HG02678 (cell line): Measurements from ENCODE around the gene C17orf107.
A peak's percentile ranks its signal among the peaks of the same experiment; 100 is the strongest.

Experiments
- ATAC-seq: cut with Tn5 transposase; IDR thresholded peaks from one replicate; pipeline ENCODE4 v1.9.1; 2021; ENCODE audit warnings: mild to moderate bottlenecking, moderate library complexity; ENCODE audit not compliant: unreplicated experiment

Gene C17orf107

DNA sequence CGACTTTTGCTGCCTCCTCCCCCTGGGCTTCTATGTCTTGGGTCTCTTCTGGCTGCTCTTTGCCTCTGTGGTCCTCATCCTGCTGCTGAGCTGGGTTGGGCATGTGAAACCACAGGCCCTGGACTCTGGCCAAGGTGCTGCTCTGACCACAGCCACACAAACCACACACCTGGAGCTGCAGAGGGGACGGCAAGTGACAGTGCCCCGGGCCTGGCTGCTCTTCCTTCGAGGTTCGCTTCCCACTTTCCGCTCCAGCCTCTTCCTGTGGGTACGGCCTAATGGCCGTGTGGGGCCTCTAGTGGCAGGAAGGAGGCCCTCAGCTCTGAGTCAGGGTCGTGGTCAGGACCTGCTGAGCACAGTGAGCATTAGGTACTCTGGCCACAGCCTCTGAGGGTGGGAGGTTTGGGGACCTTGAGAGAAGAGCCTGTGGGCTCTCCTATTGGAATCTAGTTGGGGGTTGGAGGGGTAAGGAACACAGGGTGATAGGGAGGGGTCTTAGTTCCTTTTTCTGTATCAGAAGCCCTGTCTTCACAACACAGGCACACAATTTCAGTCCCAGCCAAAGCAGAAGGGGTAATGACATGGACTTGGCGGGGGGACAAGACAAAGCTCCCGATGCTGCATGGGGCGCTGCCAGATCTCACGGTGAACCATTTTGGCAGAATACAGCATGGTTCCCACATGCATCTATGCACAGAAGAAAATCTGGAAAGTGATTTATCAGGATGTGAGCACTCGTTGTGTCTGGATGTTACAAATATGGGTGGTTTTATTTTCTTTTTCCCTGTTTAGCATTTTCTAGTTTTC lies 35.0 kb downstream of the C17orf107 start:
- ATAC-seq, result peak; percentile 44

DNA sequence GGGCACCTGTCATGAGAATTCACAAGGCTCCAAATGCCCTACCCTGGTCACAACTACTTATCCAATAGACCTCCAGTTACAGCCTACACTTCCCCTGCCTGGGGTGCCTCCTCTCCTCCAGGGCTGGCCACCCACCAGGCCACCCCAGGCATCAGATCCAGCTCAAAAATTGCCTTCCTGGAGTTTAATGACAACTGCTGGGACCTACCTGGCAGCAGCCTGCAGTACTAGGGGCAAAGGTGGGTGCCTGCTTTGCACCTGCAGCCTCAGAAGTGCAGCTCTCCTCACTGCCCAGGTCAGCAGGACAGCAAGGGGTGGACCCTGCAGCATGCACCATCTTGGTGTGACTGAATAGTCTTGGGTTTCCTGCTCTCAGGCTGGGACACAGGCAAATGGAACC lies 36.3 kb downstream of the C17orf107 start:
- no peak for ATAC-seq

DNA sequence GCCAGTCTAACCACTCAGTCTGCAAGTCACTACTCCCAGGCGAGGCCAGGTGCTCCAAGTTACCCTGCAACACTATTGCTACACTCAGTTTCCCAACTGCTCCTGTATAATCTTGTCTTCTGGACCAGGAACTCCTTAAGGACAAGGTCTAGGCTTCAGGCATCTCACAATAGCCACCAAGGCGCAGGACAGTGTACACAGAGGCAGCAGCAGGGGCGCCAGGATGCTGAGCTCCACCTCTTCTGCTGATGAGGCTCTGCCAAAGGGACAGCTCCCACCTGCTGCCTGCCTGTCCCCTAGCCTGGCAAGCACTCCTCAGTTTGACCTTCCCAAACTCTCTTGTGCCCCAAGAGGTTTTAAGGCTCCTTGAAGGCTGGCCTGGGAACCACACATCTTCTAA lies 37.1 kb downstream of the C17orf107 start:
- ATAC-seq, result no peak

DNA sequence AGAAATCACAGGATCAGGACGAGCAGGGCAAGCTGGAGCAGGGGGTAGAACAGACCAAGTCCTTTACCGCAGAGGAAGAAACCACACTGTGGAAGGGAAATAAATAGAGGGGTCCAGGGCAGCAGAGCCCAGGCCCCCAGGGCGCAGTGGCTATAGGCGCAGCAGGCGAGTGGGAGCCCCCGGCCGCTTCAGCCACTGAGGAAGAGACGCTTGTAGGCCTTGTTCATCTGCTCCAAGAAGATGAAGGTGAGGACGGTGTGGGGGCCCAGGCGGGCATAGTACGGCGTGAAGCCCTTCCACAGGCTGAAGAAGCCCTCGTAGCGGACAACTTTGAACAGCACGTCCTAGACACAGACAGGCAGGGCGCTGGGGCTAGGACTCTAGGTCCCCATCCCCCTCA lies 38.2 kb downstream of the C17orf107 start:
- ATAC-seq, result no peak

DNA sequence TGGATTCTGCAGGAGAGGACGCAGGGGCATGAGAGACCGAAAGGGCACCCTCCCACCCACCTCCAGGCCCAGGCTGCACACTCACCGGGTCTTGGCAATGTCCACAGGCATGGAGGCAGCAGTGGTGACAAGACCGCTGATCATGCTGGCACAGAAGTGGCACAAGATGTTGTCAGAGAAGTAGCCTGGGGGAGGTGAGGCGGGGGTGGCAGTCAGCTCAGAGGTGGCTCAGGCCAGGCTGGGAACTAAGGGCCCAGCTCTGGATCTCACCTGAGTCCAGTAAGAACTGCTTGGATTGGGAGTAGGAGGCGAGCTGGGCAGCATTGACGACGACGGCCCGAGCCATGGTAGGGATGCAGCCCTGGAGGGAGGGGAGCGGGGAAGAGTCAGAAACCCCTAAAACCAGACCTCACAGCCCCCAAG lies 38.7 kb downstream of the C17orf107 start:
- ATAC-seq, result no peak

DNA sequence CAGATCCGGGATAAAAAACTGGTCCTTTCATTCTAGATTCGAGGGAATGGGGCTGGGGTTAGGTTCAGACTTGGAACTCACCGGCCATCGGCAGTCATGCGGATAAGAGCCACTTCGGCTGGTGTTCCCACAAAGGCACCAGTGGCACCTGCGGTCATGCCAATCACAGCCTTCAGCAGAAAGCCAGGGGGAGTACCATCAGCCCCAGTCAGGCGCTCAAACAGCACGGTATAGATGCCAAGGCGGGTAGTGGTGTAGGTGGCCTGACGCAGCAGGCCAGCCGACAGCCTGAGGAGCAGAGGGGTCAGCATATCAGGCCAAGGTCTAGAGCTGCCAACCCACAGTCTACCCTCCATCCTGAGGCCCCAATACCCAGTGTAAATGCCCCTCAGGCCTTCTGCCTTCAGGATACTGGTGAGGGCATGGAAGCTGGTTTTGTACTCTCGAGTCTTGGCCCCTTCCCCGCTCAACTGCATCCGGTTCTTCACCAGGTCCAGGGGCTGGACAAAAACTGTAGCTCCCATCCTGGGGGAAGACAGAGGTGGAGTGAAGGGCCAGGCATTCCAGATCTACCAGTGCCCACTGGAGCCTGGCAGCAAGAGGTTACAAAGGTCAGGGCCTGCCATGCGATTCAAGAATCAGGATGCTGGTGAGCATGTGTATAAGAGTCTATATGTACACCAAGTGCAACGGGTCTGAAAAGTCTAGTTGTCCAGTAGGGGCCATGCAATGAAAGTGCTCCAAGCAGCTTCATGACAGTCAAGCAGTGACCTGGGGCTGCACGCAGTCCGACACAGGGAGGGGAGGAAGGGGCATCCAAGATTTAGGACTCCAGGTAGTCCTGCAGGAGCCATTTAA lies 39.6 kb downstream of the C17orf107 start:
- no peak for ATAC-seq

DNA sequence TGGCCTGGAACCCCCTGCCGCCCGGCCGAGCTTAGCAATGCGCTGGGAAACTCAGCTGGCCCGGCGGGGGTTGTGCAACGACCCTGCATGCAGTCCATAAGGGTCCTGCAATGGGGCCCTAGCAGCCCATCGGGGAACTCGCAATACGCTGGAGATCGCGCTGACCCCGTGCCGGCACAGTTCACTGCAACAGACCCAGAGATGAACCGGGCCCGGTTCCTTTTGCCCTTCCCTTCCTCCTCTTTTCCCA lies 40.1 kb downstream of the C17orf107 start:
- ATAC-seq, result peak; percentile 4

DNA sequence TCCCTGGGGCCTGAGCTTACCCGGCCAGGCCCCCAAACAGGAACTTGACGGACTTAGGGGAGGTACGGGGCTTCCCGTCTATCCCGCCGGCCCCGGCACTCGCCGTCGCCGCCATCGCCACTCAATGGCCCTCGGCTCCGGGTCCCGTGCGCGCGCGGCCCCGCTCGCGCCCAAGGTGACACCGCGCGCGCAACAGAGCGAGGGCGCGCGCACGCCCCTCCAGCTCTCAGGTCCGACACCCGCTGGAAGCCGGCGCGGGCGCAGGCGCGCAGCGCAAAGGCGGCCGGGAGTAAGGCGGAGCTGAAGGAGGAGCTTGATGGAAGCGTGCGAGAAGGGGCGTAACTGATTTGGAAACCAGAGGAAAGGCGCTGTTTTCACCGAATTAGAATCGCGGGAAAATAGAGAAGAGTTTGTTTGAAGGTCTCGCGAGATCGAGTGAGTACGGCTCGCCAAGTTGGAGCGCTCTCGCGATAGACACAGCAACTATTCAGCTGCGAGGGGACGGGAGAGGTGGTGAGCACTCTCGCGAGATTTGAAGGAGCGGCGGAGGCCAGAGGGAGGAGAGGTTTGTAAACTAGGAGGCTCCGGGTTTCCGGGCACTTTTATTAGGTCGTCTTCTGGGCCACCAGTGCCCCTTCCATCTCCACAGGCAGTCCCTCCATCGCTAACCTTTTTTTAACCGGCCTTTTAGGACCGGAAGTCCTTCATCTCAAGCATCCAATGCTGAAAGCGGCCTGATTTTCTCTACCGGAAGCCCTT lies 40.6 kb downstream of the C17orf107 start, which contains the start of the genes RNF167 and SLC25A11:
TSS of gene RNF167 (plus strand) at position 473 of the 759 bp plus-strand sequence. CDS start 642 bp downstream, outside the sequence.
TSS of gene SLC25A11 (minus strand) at position 251 of the 759 bp plus-strand sequence. CDS start at position 115, 136 bp downstream.
- ATAC-seq, result peak; percentile 77

DNA sequence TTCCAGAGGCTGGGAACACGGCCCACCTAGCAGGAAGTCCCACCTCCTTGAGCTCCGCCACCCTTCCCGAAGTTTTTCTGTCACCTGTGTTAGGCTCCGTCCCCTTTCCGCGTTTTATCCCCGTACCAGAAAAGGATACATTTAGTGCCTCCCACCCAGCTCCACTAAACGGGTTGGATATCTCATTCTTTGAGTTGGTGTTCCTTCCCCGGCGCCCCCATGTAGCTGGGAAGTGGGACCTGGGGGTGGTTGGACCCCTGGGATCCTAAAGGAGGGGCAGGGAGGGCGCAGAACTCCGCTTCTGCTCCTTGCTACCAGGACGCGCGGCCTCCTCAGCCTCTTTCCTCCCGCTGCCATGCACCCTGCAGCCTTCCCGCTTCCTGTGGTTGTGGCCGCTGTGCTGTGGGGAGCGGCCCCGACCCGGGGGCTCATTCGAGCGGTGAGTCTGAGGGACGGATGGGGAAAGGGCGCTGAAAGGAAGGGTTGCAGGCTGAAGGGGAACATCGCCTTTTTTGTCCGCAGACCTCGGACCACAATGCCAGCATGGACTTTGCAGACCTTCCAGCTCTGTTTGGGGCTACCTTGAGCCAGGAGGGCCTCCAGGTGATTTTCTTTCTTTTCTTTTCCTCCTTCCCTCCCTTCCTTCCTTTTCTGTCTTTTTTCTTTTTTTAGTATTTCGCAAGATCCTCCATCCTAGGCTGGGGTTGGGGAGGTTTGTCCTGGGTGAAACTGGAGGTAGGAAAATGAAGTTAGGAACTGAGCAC lies 41.4 kb downstream of the C17orf107 start:
- ATAC-seq, result no peak

DNA sequence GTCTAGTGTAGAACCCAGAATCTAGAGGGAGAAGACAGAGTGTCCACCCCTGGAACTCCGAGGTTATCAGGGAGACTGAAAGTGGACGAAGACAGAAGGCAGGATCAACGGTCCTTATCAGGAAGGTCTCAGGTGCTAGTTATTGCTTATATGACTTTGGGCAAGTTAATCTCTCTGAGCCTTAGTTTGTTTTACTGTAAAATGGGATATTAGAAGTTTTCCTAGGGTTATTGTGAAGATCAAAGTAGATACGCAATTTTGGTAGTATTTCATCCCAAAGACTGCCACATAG lies 41.9 kb downstream of the C17orf107 start:
- no peak for ATAC-seq

DNA sequence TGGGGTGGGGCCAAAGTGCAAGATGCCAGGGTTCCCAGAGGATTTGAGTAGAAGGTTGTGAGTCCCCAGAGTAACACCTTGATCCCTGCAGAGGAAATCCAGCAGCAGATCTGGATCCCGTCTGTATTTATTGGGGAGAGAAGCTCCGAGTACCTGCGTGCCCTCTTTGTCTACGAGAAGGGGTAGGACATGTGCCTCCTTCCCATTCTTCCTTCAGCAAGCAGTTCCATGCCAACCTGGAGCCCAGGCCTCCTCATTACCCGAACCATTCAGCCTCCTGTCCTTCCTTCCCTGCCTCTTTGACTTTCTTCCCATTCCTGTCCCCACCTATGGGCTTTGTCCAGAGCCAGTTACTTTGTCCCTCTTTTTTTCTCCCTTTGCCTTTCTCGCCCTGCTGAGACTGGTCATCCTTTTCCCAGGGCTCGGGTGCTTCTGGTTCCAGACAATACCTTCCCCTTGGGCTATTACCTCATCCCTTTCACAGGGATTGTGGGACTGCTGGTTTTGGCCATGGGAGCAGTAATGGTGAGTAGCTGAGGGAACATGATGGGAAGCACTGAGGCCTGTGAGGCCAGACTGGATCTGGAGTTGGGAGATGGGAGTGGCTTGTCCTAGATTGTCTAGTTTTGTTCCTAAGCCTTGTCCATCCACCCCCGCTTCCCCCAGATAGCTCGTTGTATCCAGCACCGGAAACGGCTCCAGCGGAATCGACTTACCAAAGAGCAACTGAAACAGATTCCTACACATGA lies 43.6 kb downstream of the C17orf107 start:
- no peak for ATAC-seq

DNA sequence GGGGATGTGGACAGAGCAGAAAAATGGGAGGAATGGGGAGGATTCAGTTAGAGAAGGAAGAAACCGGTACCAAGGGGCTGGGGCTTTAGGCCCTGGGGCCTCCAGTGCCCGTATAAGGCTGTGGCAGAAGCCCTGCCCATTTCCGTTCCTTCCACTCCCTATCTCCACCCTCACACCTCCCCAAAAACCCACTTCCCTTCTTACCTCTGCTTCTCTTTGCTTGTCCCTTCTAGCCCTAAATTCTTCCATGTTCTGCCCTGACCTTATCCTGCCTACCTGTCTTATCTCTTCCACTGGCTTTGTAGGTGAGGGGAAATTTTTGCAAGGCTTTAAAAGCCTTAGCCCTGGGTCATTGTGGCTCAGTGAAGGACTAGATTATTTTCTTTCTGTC lies 44.8 kb downstream of the C17orf107 start:
- no peak for ATAC-seq

DNA sequence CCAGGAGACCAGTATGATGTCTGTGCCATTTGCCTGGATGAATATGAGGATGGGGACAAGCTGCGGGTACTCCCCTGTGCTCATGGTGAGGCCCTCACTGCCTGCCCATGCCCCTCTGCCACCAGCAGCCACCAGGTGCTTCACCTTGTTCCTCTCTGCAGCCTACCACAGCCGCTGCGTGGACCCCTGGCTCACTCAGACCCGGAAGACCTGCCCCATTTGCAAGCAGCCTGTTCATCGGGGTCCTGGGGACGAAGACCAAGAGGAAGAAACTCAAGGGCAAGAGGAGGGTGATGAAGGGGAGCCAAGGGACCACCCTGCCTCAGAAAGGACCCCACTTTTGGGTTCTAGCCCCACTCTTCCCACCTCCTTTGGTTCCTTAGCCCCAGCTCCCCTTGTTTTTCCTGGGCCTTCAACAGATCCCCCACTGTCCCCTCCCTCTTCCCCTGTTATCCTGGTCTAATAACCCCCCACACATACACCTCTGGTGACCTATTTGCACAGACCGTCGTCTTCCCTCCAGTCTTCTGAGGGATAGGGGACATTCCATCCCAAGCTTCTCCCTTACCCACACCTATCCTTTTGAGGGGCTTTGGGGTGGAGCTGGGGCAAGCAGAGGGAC lies 45.3 kb downstream of the C17orf107 start:
- no peak for ATAC-seq

DNA sequence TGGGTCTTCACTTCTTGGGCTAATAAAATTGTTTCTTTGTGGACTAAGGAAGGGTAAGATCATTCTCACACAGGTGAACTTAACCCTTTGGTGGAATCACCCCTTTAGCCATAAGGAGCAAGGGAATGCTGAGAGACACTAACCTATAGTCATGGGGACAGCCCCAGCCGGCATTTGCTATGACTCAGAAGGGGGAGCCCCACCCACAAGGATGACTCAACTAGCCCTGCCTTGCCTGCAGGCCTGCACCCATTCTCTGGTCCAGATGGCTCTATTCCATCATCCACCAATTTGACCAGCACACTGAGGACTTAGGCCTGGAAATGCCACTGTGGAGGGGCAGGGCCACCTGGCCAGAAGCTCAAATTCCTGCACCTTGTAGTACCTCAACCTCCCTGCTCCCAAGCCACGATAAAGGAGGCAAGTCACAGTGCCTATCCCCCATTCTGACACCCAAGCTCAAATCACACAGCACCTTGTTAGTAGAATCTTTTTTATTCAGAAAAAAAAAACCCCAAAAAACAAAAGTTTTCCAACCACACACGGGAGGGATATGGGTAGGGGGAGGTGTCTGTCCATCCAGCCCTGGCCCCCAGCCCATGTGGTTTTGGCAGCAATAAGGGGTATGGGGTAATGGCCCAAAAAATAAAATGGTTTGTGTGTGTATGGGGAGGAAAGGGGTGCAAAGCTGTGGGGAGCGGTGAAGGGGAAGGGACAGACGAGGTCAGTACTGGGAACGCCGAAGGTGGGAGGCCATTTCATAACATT lies 46.0 kb downstream of the C17orf107 start:
- no peak for ATAC-seq

DNA sequence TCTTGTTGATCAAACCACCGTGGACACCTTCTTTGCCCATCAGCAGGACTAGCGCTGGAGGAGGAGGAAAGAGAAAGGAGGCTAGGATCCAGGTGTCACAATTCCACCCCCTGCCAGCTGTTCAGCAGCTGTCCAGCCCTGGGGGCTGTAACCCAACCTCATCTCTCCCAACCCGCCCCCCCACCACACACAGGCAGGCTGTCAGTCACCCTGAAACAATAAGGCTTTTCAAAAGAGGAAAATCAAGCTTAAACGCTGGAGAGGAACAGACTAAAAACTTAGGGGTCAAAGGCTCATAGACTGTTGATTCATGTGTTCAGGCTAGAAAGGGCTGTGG lies 46.6 kb downstream of the C17orf107 start:
- ATAC-seq, result no peak

DNA sequence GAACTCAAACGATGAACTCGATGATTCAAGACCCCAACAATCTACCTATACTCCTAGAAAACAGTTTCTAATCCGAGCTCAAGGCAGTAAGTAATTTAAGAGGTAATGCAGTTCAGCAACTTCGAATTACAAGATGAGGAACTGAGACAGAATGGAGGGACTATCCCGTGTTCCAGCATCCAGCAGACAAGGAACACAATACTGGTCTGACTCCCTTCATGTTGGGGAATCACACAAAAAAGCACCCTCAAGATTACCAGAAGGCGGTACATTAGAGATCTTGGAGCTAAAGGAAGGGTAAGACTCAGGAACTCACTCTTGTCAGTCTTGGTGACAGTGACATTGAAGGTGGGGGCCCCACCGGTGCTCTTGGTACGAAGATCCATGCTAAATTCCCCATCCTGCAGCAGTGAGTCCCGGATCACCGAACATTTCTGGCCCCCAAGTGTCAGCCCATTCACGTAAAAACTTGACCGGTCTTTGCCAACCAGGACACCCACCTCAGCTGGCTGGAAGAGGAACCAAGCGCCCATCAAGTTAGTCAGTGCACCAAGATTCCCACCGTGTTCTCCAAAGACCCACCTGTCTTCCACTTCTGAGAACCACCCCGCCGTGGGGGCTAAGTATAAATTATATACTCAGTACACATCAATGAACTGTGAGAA lies 47.1 kb downstream of the C17orf107 start:
- no peak for ATAC-seq

DNA sequence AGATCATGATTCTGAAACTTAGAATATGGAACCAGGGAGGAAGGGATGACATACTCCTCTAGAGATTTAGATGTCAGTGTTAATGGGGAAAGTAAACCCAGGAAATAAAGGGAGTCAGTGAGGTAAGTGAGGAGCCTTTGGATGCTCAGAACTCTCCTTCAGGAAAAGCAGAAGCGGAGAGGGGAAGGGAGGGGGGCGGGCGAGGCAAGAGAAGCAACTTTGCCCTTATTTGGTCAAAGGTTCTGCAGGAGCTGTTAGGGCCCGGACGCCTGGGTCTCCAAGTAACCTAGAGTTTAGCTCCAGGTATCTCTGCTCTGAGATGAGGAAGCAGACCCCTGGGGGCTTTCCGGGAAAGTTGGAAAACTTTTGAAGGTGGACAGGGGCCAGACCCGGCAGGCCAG lies 47.7 kb downstream of the C17orf107 start:
- no peak for ATAC-seq

DNA sequence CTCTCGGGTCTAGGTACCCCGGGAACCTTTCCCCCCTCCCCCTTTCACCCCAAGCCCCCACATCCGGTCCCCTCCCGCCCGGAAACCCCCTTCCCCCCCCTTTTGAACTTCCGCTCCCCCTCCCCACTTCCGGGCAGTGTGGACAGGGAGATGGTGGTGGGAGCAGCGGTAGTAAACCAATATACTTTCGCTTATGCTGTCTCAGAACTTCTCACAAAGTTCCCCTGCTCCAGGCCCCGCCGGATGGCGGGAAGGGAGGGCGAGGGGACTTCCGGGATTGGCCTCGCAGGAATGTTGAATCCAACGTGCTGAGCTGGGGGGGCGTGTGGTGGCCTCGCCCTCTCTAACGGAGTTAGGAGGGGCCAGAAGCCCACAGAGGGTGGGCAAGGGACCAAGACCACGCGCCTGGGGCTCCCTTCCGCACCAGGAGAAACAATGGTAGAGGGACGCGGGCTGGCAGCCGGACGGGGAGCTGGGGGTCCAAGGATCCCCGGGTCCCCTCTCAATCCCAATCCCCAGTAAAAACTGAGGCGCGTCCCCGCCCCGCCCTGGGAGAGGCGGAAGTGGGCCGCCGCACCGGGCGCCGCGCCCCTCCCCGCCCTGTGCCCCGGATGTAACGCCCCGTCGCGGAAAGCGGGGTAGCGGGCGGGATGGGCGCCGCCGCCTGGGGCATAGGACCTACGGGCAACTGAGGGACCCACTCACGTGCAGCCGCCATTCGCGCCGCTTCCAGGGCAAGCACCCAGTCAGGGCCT lies 48.3 kb downstream of the C17orf107 start:
- no peak for ATAC-seq
